ENCODE data around the gene PARS2. TPM values are rescaled to one million over a fixed set of nuclear protein-coding genes. Genes with fewer than 3 reads are reported as not detected.

Gene PARS2
- total RNA-seq, 1 experiment from 2014 or later, result 9.6 TPM

- ChIA-PET CTCF (no interaction called here), POLR2A (no interaction called here), RAD21 (ENCODE audit: low non-redundant PET in 1 of 2, low total read pairs in 2 of 2, uncharacterized antibody in 2 of 2, unreplicated experiment in 2 of 2) (no interaction called here)
- H3K4me2 ChIP-seq (ENCODE audit: low read length), result no peak overlapping the region
- H3K4me3 ChIP-seq (replicated peaks in 1 of 2; ENCODE audit: low read depth in 1 of 2, low read length in 2 of 2), result no peak overlapping the region
- no peak for ATAC-seq
- H3K36me3 ChIP-seq (ENCODE audit: control insufficient read depth in 1 of 2, insufficient read depth in 2 of 2, low read length in 2 of 2), result peaks cover 28 to 42% of the 10 kb centered on the region in 2 experiments; a peak in 3 of 4 replicates
- H3K9me2 ChIP-seq (ENCODE audit: insufficient read depth), result no peaks in the 10 kb centered on the region
- DNase-seq (ENCODE audit: low read depth, low spot score), result no peak
- intact Hi-C loops (cut with micrococcal nuclease), result no loop called here
- TF ChIP-seq ZNF274 (IDR thresholded peaks at IDR 0.05; ENCODE audit: low read depth, low read length), result no peak
- TF ChIP-seq, protein P1, sequence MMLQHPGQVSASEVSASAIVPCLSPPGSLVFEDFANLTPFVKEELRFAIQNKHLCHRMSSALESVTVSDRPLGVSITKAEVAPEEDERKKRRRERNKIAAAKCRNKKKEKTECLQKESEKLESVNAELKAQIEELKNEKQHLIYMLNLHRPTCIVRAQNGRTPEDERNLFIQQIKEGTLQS (IDR thresholded peaks at IDR 0.05), result no peak
- no peak for TF ChIP-seq ZFX (IDR thresholded peaks at IDR 0.05)
- TF ChIP-seq SIN3A (IDR thresholded peaks at IDR 0.05; ENCODE audit: low read depth), result no peak
- TF ChIP-seq SP1 (IDR thresholded peaks at IDR 0.05; ENCODE audit: low read depth), result no peak
- TF ChIP-seq EZH2 (IDR thresholded peaks at IDR 0.05), result no peak
- no peak for TF ChIP-seq YY1 (IDR thresholded peaks at IDR 0.05; ENCODE audit: extremely low read depth, insufficient replicate concordance, low read depth, low read length)
- TF ChIP-seq RAD21 (IDR thresholded peaks at IDR 0.05; ENCODE audit: low read depth), result no peak
- no peak for TF ChIP-seq FOSL1 (IDR thresholded peaks at IDR 0.05; ENCODE audit: low read depth)
- no peak for TF ChIP-seq SRF (IDR thresholded peaks at IDR 0.05; ENCODE audit: low read depth)
- TF ChIP-seq, protein P2, sequence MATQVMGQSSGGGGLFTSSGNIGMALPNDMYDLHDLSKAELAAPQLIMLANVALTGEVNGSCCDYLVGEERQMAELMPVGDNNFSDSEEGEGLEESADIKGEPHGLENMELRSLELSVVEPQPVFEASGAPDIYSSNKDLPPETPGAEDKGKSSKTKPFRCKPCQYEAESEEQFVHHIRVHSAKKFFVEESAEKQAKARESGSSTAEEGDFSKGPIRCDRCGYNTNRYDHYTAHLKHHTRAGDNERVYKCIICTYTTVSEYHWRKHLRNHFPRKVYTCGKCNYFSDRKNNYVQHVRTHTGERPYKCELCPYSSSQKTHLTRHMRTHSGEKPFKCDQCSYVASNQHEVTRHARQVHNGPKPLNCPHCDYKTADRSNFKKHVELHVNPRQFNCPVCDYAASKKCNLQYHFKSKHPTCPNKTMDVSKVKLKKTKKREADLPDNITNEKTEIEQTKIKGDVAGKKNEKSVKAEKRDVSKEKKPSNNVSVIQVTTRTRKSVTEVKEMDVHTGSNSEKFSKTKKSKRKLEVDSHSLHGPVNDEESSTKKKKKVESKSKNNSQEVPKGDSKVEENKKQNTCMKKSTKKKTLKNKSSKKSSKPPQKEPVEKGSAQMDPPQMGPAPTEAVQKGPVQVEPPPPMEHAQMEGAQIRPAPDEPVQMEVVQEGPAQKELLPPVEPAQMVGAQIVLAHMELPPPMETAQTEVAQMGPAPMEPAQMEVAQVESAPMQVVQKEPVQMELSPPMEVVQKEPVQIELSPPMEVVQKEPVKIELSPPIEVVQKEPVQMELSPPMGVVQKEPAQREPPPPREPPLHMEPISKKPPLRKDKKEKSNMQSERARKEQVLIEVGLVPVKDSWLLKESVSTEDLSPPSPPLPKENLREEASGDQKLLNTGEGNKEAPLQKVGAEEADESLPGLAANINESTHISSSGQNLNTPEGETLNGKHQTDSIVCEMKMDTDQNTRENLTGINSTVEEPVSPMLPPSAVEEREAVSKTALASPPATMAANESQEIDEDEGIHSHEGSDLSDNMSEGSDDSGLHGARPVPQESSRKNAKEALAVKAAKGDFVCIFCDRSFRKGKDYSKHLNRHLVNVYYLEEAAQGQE (IDR thresholded peaks at IDR 0.05; ENCODE audit: low read depth), result no peak
- no peak for TF ChIP-seq EZH2phosphoT487 (IDR thresholded peaks at IDR 0.05; ENCODE audit: borderline replicate concordance)
- TF ChIP-seq JUND (IDR thresholded peaks at IDR 0.05), result no peak
- TF ChIP-seq EGR1 (IDR thresholded peaks at IDR 0.05; ENCODE audit: low read depth), result no peak
- no peak for TF ChIP-seq CBX3 (IDR thresholded peaks at IDR 0.05; ENCODE audit: low read depth)
- TF ChIP-seq, protein P3, sequence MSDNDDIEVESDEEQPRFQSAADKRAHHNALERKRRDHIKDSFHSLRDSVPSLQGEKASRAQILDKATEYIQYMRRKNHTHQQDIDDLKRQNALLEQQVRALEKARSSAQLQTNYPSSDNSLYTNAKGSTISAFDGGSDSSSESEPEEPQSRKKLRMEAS (IDR thresholded peaks at IDR 0.05), result no peak
- H3K9ac ChIP-seq (ENCODE audit: low read length), result no peak overlapping the region
- no peaks in the 10 kb centered on the region for H4K20me1 ChIP-seq (ENCODE audit: insufficient read depth)
- H2AFZ ChIP-seq (ENCODE audit: low read depth, low read length, poor library complexity, severe bottlenecking), result no peak overlapping the region
- no peak overlapping the region for H3K27ac ChIP-seq (ENCODE audit: low read depth, low read length)
- BruUV-seq (replicated peaks), result no TSS peak
- no peaks in the 10 kb centered on the region for H3K27me3 ChIP-seq (ENCODE audit: insufficient read depth, low read length)
- H3K4me1 ChIP-seq (ENCODE audit: control insufficient read depth in 1 of 2, insufficient read depth in 2 of 2, low read length in 2 of 2), result no peaks in the 10 kb centered on the region
- H3K9me3 ChIP-seq (ENCODE audit: control insufficient read depth in 1 of 2, insufficient read depth in 1 of 2, low read depth in 1 of 2, low read length in 2 of 2), result no peaks in the 10 kb centered on the region
- no peaks in the 10 kb centered on the region; the same call in 1 of the 2 replicates for H3K79me2 ChIP-seq (ENCODE audit: insufficient read depth, low read length)
These were observed 27.6 kb downstream of the PARS2 start for GRCh38 chr1:54736685-54737084.
